ENCODE measurements around the gene TMEM121.
"Not testable (repeated sequence)": the region's sequence is repeated elsewhere in the genome, so short reads cannot be mapped to it uniquely, and the experiment has no call there.

- TF ChIP-seq POLR2A (IDR thresholded peaks at IDR 0.05; ENCODE audit: low read length); GATA1 (IDR thresholded peaks at IDR 0.05; ENCODE audit: low read depth, low read length): not testable (repeated sequence)
Measured at GRCh38 chr14:105573841-105574240, 47.5 kb downstream of the TMEM121 start.
